ENCODE data around the gene MICAL3.

DNA sequence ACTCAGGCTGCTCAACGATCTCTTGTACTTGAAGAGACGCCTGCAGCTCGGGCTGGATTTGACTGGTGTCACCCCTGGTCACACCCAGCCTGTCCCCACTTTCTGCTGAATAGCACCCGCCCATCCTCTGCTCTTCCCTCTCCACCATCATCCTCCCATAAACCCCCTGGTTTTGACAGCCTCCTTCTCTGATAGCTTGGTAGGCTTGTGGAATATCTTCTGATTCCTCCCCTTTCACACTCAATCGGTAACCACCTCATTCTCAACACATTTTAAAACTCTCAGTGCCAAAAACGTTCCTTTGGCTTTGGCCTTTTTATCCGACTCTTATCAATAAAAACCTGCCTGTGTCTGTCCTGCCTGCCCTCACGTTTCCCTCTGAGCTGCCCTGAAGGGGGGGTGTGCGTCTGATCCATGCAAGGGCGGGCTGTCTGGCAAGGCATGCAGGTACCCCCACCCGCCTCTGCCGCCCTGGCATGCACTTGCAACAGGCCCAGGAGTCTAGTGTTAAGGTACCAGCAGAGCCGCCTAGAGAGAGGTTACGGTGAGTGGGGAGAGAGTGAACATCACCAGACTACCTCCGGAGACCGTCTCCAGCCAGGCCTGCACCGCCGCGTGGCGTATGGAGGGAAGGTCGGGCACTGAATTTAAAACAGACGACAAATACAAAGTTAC lies 198.3 kb downstream of the MICAL3 start:
- no peak for TF ChIP-seq BHLHE40 (IDR thresholded peaks at IDR 0.05; ENCODE audit: borderline replicate concordance)
- no peak for TF ChIP-seq FOXK2 (IDR thresholded peaks at IDR 0.05)
- no peak for TF ChIP-seq SUZ12 (IDR thresholded peaks at IDR 0.05)
- no peak for TF ChIP-seq HDGF (IDR thresholded peaks at IDR 0.05; ENCODE audit: borderline replicate concordance)
- no peak for TF ChIP-seq L3MBTL2 (conservative IDR thresholded peaks at IDR 0.05)
- TF ChIP-seq SP1 (IDR thresholded peaks at IDR 0.05), result no peak
- TF ChIP-seq ELF4 (IDR thresholded peaks at IDR 0.05), result no peak
- no peak for TF ChIP-seq LEF1 (IDR thresholded peaks at IDR 0.05; ENCODE audit: borderline replicate concordance)
